ENCODE results near the gene PGLYRP3.

DNA sequence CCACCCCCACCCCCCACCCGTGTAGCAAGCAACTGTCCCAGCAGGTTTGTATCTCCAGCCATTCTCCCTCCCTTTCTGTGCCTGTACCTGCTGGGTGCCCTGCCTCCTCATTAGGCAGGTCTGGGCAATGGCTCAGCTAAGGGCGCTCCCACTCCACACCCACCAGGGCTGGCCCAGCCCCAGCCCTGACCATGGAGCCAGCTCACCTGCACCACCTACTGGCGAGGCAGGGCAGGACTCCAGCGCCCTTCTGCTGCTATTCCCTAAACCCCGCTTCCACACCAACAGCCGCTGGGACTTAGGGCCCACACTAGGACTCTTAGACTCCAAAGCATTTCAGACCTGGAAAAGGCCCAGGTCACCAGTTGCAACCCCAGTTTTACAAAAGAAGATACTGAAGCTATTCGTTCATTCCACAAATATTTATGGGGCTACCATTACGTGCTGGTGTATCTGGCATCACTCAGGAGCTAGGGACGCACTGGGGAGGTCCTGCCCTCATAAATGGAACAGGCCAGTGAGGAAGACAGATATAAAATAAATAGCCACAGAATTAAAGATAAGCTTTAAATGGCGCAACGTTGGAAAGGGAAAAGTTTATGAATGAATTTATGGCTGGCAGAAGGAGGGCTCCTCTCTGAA lies 24.0 kb downstream of the PGLYRP3 start:
- TF ChIP-seq CTCF (IDR thresholded peaks at IDR 0.05) (peak in 4 of 6 experiments; percentile 15 to 27 (median 20)), POLR2A (IDR thresholded peaks at IDR 0.05) (no peak)
